Thyroid gland (tissue), 4 donors: ENCODE results near the gene KPNA1.

ENCODE experiments used
- POLR2A ChIP-seq, 2 donors: fragments of 450-650 bp; IDR thresholded peaks; one replicate each; pipeline ENCODE4 v1.6.1; 2017; ENCODE audit warnings: antibody characterized with exemption in 2 of 2, mild to moderate bottlenecking in 2 of 2, moderate library complexity in 1 of 2
- TF ChIP-seq, protein P1 (sequence below), 6 experiments: fragments of 200-600 bp in 3 of 6; fragments of 450-650 bp in 3 of 6; sonication (generic) in 3 of 6; IDR thresholded peaks; one replicate each; pipeline ENCODE4 v1.5.1; 2016 to 2019; ENCODE audit warnings: antibody characterized with exemption in 6 of 6, mild to moderate bottlenecking in 2 of 6, inconsistent platforms in 1 of 6, moderate library complexity in 1 of 6

GRCh38 chr3:122548619-122549018 lies 33.9 kb upstream of the KPNA1 start:
- TF ChIP-seq, protein P1, sequence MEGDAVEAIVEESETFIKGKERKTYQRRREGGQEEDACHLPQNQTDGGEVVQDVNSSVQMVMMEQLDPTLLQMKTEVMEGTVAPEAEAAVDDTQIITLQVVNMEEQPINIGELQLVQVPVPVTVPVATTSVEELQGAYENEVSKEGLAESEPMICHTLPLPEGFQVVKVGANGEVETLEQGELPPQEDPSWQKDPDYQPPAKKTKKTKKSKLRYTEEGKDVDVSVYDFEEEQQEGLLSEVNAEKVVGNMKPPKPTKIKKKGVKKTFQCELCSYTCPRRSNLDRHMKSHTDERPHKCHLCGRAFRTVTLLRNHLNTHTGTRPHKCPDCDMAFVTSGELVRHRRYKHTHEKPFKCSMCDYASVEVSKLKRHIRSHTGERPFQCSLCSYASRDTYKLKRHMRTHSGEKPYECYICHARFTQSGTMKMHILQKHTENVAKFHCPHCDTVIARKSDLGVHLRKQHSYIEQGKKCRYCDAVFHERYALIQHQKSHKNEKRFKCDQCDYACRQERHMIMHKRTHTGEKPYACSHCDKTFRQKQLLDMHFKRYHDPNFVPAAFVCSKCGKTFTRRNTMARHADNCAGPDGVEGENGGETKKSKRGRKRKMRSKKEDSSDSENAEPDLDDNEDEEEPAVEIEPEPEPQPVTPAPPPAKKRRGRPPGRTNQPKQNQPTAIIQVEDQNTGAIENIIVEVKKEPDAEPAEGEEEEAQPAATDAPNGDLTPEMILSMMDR (IDR thresholded peaks at IDR 0.05), result no peak
- TF ChIP-seq POLR2A (IDR thresholded peaks at IDR 0.05), result no peak
